NCI-H1105 treated with DMSO at 0.1 percent for 48 hours (cell line): ENCODE data around the gene FOCAD.

ENCODE experiments used
- DNase-seq: peaks from one replicate; lab custom pipeline; 2025; lab: John Stamatoyannopoulos, UW

Gene FOCAD

GRCh38 chr9:20734275-20734674, 50.2 kb downstream of the FOCAD start:
- no peak for DNase-seq

GRCh38 chr9:20740304-20740703, 56.2 kb downstream of the FOCAD start:
- DNase-seq = no peak

- DNase-seq = no peak
These were observed 57.0 kb downstream of the FOCAD start for GRCh38 chr9:20740929-20741582.

- DNase-seq = peak; percentile 74
These were observed 58.8 kb downstream of the FOCAD start for GRCh38 chr9:20742833-20743232.

- no peak for DNase-seq
These were observed 60.1 kb downstream of the FOCAD start for GRCh38 chr9:20744036-20744630.

GRCh38 chr9:20746967-20747366, 62.9 kb downstream of the FOCAD start:
- DNase-seq = no peak

GRCh38 chr9:20749496-20750198, 65.6 kb downstream of the FOCAD start:
- no peak for DNase-seq

- no peak for DNase-seq
These were observed 69.7 kb downstream of the FOCAD start for GRCh38 chr9:20753761-20754160.

GRCh38 chr9:20754556-20754955, 70.5 kb downstream of the FOCAD start:
- DNase-seq = no peak

- DNase-seq = no peak
These were observed 76.3 kb downstream of the FOCAD start for GRCh38 chr9:20760246-20760891.

GRCh38 chr9:20770947-20771346, 86.9 kb downstream of the FOCAD start:
- DNase-seq = no peak

GRCh38 chr9:20771729-20772128, 87.7 kb downstream of the FOCAD start:
- DNase-seq = no peak

GRCh38 chr9:20775683-20776082, 91.6 kb downstream of the FOCAD start:
- DNase-seq = no peak

GRCh38 chr9:20781092-20781491, 97.0 kb downstream of the FOCAD start:
- DNase-seq = no peak

GRCh38 chr9:20782289-20782688, 98.2 kb downstream of the FOCAD start:
- no peak for DNase-seq

- no peak for DNase-seq
These were observed 99.3 kb downstream of the FOCAD start for GRCh38 chr9:20783057-20784038.

GRCh38 chr9:20784196-20784595, 100.1 kb downstream of the FOCAD start:
- DNase-seq = no peak

GRCh38 chr9:20786807-20787206, 102.7 kb downstream of the FOCAD start:
- DNase-seq = no peak

GRCh38 chr9:20788526-20789451, 104.7 kb downstream of the FOCAD start:
- no peak for DNase-seq

- no peak for DNase-seq
These were observed 106.7 kb downstream of the FOCAD start for GRCh38 chr9:20790721-20791120.

GRCh38 chr9:20791682-20792081, 107.6 kb downstream of the FOCAD start:
- DNase-seq = no peak
